Progenitor cell of endocrine pancreas (in vitro differentiated cells): Measurements from ENCODE around the gene ADRA2B. TPM values are rescaled to one million over a fixed set of nuclear protein-coding genes. Genes with fewer than 3 reads are reported as not detected.

Experiments used
- DNase-seq: peaks from one replicate; pipeline ENCODE4 v3.0.0; 2021; ENCODE audit warnings: low spot score; ENCODE audit not compliant: unreplicated experiment
- H3K27ac Mint-ChIP-seq: 2 replicates; pipeline ENCODE4 v1.8.0; 2021; ENCODE audit warnings: mild to moderate bottlenecking, moderate library complexity, mixed read lengths
- H3K27me3 Mint-ChIP-seq: 2 replicates; pipeline ENCODE4 v1.8.0; 2021; ENCODE audit warnings: mixed read lengths
- H3K36me3 Mint-ChIP-seq: 2 replicates; pipeline ENCODE4 v1.8.0; 2022; ENCODE audit warnings: mixed read lengths; ENCODE audit not compliant: insufficient read depth
- H3K4me1 Mint-ChIP-seq: 2 replicates; pipeline ENCODE4 v1.8.0; 2021; ENCODE audit warnings: low read depth, mixed read lengths
- H3K4me3 Mint-ChIP-seq: 2 replicates; pipeline ENCODE4 v1.8.0; 2021; ENCODE audit warnings: low read depth, mild to moderate bottlenecking, moderate library complexity, mixed read lengths
- H3K9me3 Mint-ChIP-seq: 2 replicates; pipeline ENCODE4 v1.8.0; 2021; ENCODE audit warnings: low read depth, mixed read lengths
- CTCF ChIP-seq: fragments of 200-600 bp; sonication (generic); IDR thresholded peaks from one replicate; pipeline ENCODE4 v1.5.0; 2021; ENCODE audit warnings: antibody characterized with exemption, mild to moderate bottlenecking; ENCODE audit not compliant: unreplicated experiment
- total RNA-seq: library from RNA; stranded (reverse); gene quantifications from 2 replicates; pipeline ENCODE4 v1.2.1, GENCODE V29; 2021

The ADRA2B gene
- total RNA-seq, 1 donor from 2014 or later: 0.69 TPM

DNA sequence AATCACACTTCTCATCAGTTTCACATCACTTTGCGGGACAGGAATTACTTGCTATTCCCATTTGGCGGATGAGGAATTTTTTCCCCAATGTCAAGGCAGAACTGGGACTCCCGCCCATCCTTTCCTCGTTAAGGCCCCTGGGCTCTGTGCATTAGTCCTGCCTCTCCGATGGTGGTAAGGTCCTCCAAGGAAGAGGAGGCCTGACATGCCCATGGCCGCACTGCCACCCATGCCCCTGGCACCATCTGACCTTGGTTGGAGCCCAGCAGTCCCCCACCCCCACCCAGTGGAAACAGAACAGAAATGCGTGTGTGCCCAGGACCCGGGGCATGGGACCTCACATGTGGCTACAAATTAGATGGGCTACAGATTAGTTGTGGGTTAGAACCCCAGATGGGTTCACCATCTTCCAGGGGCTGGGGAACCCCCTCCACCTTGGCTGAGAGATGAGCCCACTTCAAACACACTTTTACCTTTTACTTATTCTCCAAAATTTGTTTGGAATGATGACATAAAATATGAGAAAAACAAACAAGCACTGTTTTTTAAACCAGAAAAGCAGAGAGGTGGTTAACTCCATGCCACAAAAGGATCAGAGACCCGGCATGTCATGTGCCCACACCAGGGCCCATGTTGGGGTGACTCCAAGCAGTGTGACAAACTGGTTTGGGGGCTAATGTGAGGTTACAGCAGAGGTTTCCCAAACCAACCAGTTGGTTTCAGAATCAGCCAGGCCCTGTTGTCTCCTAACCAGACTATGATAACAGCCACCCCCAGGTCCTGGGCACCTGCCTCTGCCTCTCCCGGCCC lies 39.8 kb upstream of the ADRA2B start:
- no peak for DNase-seq
- TF ChIP-seq CTCF: no peak
- H3K9me3 Mint-ChIP-seq: peaks cover 5% of the 10 kb centered on the region
- no peak overlapping the region for H3K27ac Mint-ChIP-seq
- H3K4me3 Mint-ChIP-seq: no peak overlapping the region
- H3K27me3 Mint-ChIP-seq: peaks cover 13% of the 10 kb centered on the region
- no peaks in the 10 kb centered on the region for H3K36me3 Mint-ChIP-seq
- H3K4me1 Mint-ChIP-seq: no peaks in the 10 kb centered on the region

DNA sequence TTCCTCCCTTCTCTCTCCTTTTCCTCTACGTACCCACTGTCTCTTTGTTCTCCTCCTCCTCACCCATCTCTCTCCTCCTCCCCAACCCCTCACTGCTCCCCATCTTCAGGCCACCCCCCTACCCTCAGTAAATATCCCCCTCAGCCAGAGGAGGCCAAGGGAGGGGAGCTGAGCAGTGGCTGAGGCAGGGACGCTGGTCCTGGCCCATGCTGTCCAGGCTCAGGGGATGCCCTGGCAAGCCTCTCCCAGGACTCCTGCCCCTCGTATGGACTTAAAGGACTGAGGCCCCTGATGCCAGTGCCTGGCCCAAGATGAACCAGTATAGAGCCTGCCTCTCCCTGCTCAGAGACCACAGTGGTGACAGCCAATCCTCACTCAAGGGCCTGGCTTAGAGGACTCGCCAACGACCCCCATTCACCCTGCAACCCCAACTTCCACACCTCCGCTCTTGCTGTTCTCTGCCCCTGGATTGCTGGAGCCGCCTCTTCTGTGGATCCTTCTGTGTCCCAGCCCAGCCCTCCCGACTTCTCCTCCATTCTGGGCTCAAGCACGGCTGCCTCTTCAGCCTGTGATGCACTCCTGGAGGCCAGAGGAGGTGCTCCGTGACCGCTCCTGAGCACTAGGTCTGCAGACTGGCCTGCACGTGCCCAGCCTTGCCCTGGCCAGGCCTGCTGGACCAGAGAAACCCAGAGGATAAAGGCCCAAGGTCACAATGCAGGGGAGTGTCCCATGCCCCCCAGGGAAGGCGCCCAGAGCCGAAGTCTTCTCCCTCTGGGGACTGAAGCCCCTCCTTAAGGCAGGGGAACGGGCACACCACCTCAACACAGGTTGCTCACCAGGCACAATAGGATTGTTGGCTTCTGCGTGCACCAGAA lies 38.4 kb upstream of the ADRA2B start:
- DNase-seq: no peak

DNA sequence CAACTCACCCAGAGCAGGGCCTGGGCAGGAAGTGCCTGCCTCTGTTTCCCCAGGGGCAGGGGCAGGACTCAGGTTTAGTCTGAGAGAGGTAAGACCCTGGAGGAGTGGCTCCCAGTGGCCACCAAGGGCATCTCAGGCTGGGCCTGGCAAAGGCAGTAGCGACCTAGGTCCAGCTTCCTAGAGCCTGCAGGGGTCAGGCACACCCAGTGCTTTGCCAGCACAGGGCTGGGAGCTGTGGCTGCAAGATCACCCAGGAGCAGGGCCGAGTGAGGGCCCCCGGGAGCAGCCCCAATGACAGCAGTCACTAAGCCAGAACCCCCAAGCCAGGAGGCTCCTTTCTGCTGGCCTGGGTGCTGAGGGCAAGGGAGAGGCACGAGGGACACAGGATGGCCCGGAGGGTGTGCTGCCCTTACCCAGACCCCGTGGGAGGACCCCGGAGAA lies 37.6 kb upstream of the ADRA2B start:
- Mint-ChIP-seq H3K4me1 (no peaks in the 10 kb centered on the region), H3K9me3 (no peaks in the 10 kb centered on the region), H3K36me3 (no peaks in the 10 kb centered on the region), H3K4me3 (no peak overlapping the region), H3K27me3 (peaks cover 11% of the 10 kb centered on the region), H3K27ac (no peak overlapping the region)
- peak; percentile 10 for TF ChIP-seq CTCF
- no peak for DNase-seq

More for the DNA sequence above, 38.4 kb upstream of the ADRA2B start:
- TF ChIP-seq CTCF: no peak
- Mint-ChIP-seq H3K9me3 (no peaks in the 10 kb centered on the region), H3K27me3 (peaks cover 13% of the 10 kb centered on the region), H3K4me3 (no peak overlapping the region), H3K36me3 (no peaks in the 10 kb centered on the region), H3K27ac (no peak overlapping the region), H3K4me1 (no peaks in the 10 kb centered on the region)

- Mint-ChIP-seq H3K4me3 (no peak overlapping the region), H3K27me3 (peaks cover 12% of the 10 kb centered on the region), H3K27ac (no peak overlapping the region), H3K9me3 (no peaks in the 10 kb centered on the region), H3K4me1 (no peaks in the 10 kb centered on the region), H3K36me3 (no peaks in the 10 kb centered on the region)
- TF ChIP-seq CTCF: no peak
- no peak for DNase-seq
Measured at GRCh38 chr2:96153291-96153713, 36.9 kb upstream of the ADRA2B start.
